GM12872 (cell line): ENCODE results near the gene CORO1C.

Experiments
- CTCF ChIP-seq: IDR thresholded peaks from 3 replicates; pipeline ENCODE4 v1.5.1; 2011; ENCODE audit warnings: low read depth, mild to moderate bottlenecking, low read length, moderate library complexity; ENCODE audit not compliant: insufficient read depth

Gene CORO1C

DNA sequence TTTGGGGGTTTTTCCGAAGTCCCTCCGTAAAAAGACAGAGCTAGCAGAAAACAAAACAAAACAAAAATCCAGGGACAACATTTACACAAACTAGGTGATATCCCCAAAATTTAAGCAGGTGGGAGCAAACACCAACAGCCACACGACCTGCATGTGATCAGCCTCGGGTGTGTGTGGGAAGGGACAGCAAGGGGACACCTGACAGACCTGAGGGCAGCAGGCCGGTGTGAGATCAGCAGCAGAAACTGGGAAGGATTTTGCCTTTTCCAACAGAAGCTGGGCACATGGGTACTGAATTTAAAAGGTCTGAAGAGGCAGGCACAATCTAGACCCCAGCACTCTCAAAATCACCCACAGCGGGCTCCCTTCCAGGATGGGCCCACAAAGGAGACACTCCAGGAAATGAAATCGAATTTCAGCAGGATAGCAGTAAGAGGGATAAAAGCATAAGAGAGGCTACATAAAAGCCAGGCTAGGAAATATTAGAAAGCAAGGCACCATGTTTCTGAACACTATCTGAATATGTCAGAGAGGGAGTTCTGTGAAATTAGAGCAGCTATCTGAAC, 61.2 kb downstream of the CORO1C start:
- no peak for TF ChIP-seq CTCF

DNA sequence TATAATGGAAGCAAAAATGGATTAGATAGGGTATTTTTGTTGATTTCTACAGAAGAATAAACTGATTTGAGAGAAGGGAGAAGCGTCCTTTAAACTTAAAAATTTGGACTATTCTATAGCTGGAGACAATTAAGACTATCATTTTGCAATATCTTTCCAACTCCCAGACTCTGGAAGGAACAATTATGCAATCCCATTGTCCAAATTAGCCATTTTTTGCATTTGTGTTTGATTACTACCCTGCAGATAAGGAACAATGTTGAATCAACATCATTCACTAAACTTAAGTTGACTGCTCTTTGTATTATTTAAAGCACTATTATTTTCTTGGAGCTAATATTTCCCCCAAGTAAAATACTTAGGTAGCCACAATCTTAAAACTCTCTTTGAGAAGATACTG, 62.8 kb downstream of the CORO1C start:
- no peak for TF ChIP-seq CTCF

DNA sequence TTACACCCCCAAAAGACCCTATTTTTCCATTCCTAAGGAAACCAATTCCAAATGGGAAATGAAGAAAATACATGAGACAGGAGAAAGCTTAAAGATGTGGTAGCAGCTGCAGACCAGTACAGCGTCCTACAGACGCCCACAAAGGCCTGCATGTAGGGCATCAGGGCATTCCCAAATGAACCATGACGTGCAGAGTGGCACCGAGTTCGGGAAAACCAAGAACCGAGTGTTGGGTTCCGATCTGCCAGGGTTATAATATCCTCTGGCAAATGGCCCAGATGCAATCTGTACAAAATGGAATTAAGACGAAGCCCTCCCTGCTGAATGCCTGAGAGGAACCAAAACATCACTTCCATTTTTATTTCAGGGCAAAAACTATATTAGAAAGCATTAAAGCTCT, 63.3 kb downstream of the CORO1C start:
- no peak for TF ChIP-seq CTCF

GRCh38 chr12:108667349-108667748, 64.0 kb downstream of the CORO1C start:
- no peak for TF ChIP-seq CTCF

- no peak for TF ChIP-seq CTCF
Observed at GRCh38 chr12:108666401-108666881, 64.9 kb downstream of the CORO1C start.

GRCh38 chr12:108665608-108666202, 65.6 kb downstream of the CORO1C start:
- TF ChIP-seq CTCF, result no peak

DNA sequence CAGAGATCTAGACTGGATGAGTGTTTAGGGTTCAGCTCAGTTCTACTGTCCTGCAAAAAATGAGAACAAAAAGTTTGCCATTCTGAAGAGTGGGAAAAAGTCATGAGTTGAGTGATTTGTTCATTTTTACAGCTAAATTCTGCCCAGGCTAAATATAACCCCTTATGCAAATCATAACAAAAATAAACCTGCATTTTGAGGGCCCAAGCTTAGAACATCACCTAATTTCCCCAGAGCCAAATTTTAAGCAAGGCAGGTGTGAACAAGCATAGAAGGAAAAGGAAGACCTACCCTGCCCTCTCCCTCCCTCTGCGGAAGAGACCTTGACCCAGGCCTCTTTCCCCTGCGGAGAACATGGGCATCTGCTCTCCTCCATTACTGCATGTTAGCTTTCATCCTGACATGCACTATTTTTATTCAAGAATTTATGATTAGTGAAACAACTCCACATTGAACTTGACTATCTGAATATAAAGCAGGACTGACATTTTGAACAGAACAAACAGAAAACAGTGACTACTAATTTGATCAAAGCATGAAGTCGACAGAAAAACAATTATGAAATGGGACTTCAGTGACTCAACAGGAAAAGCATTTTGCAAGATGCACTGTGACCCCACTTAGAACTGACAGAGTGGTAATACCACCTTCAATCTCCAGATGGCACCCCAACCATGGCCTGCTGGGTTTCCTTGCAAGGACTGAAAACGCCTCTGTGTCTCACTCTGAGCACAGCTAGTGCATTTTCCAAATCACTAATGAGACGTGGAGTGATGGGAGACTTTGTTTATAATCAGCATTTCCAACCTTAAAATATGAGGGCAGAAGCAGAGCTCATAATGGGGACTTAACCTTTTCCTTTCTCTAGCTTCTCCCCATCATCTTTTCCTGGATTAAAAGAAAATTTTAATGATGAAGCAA, 66.7 kb downstream of the CORO1C start:
- peak; percentile 94 for TF ChIP-seq CTCF
